ENCODE results near the gene SLC39A11. TPM values are rescaled to one million over a fixed set of nuclear protein-coding genes. Genes with fewer than 3 reads are reported as not detected.

Gene SLC39A11
- total RNA-seq, 1 experiment from 2014 or later = 46.4 TPM

DNA sequence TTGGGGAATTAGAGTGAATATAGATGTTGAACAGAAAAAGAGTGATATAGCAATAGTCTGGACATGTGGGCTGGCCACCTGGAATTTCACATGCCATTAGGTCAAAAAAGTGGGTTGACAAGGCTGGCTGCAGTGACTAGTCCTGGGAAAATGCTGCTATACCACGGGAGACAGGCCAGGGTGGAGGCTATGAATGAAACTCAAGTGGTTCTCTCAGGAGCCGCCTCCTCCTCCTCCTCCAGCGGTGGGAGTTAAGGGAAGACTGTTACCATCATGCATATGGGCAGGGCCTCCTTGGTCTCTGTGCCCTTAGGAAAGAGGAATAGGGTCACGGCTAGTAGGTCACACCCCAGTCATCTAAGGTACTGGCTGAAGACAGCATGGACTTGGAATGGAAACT, 448.0 kb downstream of the SLC39A11 start:
- Histone ChIP-seq H3K79me2 (ENCODE audit: insufficient read depth, low read length) (no peaks in the 10 kb centered on the region), H3K27ac (ENCODE audit: low read depth, low read length) (no peak overlapping the region), H2AFZ (ENCODE audit: low read depth, low read length, poor library complexity, severe bottlenecking) (no peak overlapping the region), H3K36me3 (ENCODE audit: control insufficient read depth in 1 of 2, insufficient read depth in 2 of 2, low read length in 2 of 2) (no peaks in the 10 kb centered on the region), H3K9me2 (ENCODE audit: insufficient read depth) (no peaks in the 10 kb centered on the region), H3K9ac (ENCODE audit: low read length) (no peak overlapping the region), H4K20me1 (ENCODE audit: insufficient read depth) (no peaks in the 10 kb centered on the region), H3K4me1 (ENCODE audit: control insufficient read depth in 1 of 2, insufficient read depth in 2 of 2, low read length in 2 of 2) (peaks cover 15 to 36% of the 10 kb centered on the region in 2 experiments), H3K27me3 (ENCODE audit: insufficient read depth, low read length) (no peaks in the 10 kb centered on the region), H3K9me3 (ENCODE audit: control insufficient read depth in 1 of 2, insufficient read depth in 1 of 2, low read depth in 1 of 2, low read length in 2 of 2) (no peaks in the 10 kb centered on the region; a peak in 1 of 4 replicates), H3K4me3 (replicated peaks in 1 of 2; ENCODE audit: low read depth in 1 of 2, low read length in 2 of 2) (no peak overlapping the region), H3K4me2 (ENCODE audit: low read length) (no peak overlapping the region)
- ChIA-PET CTCF (interaction anchor here (2.0 kb wide), 1 partner anchor 85 kb away, joined by 5 read pairs; no protein-coding TSS in a partner anchor), RAD21 (ENCODE audit: low non-redundant PET in 1 of 2, low total read pairs in 2 of 2, uncharacterized antibody in 2 of 2, unreplicated experiment in 2 of 2) (no interaction called here), POLR2A (interaction anchor here (0.9 kb wide), 2 partner anchors 16 to 52 kb away, joined by 3 to 4 read pairs; no protein-coding TSS in a partner anchor)
- DNase-seq (ENCODE audit: low read depth, low spot score) (no peak), ATAC-seq (no peak)
- TF ChIP-seq TCF7L2 (IDR thresholded peaks at IDR 0.05; ENCODE audit: borderline replicate concordance, extremely low read depth, insufficient read depth, insufficient read length) = no peak
- no peak for TF ChIP-seq ZBTB33 (IDR thresholded peaks at IDR 0.05; ENCODE audit: extremely low read depth, insufficient replicate concordance, low read length)
- no peak for TF ChIP-seq EZH2phosphoT487 (IDR thresholded peaks at IDR 0.05; ENCODE audit: borderline replicate concordance)
- no peak for TF ChIP-seq EZH2 (IDR thresholded peaks at IDR 0.05)
- no peak for TF ChIP-seq JUND (IDR thresholded peaks at IDR 0.05)
- no peak for TF ChIP-seq FOSL1 (IDR thresholded peaks at IDR 0.05; ENCODE audit: low read depth)
- TF ChIP-seq RAD21 (IDR thresholded peaks at IDR 0.05; ENCODE audit: low read depth) = no peak
- no TSS peak for BruUV-seq (replicated peaks)
- intact Hi-C loops (cut with micrococcal nuclease) = no loop called here
